ENCODE results near the gene NBEA.
"Not testable (repeated sequence)": the region's sequence is repeated elsewhere in the genome, so short reads cannot be mapped to it uniquely, and the experiment has no call there.

NBEA gene

DNA sequence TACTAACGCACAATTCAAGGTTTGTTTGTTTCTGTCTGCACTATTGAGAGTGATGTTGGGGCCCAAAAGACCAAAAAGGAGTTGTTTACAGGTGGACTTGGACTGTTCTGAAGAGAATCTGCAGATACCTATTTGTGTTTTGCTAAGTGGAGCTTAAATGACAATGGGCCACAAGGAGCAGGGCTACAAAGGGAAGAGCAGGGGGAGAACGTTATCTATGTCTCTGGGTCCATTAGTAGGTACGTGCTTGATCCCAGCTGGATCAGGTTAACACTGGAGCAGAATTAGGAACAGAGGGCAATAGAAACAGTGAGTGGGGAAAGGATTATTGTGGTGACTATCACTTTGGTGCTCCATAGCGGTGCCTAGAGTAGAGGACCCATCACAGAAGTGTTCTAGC lies 22.5 kb downstream of the NBEA start:
- no peak for DNase-seq

DNA sequence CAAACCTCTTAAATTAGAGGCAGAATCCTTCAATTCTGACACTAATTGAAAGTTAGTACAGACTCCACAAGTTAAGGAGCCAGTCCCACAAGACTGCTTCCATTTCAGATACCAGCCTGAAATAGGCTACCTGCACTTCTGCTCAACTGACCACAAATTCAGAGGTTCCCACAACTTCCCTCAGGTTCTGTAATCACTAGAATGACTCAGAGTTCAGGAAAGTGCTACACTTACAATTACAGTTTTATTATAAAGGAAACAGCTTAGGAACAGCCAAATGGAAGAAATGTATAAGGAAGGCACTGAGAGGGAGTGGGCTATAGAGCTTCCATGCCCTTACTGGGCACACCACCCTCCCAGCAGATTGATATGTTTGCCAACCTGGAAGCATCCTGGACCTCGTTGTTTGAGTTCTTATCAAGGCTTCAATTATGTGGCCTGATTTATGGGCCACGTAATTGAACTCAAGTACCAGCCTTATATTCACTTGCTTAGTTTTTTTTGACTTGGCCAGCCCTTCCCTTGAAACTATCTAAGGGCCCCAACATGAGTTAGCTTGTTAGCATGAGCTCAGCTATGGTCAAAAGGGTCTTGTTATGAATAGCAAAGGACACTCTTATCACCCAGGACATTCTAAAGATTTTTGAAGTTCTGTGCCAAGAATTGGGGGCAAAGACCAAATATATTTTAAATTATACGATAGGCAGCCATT lies 25.9 kb downstream of the NBEA start:
- DNase-seq = no peak

DNA sequence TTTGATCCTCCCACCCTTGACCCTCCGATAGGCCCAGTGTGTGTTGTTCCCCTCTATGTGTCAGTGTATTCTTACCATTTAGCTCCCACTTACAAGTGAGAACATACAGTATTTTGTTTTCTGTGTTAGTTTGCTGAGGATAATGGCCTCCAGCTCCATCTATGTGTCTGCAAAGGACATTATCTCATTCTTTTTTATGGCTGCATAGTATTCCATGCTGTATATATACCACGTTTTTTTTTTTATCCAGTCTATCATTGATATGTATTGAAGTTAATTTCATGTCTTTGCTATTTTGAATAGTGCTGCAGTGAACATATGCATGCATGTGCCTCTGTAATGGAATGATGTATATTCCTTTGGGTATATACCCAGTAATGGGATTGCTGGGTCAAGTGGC lies 27.5 kb downstream of the NBEA start:
- not testable (repeated sequence) for DNase-seq

DNA sequence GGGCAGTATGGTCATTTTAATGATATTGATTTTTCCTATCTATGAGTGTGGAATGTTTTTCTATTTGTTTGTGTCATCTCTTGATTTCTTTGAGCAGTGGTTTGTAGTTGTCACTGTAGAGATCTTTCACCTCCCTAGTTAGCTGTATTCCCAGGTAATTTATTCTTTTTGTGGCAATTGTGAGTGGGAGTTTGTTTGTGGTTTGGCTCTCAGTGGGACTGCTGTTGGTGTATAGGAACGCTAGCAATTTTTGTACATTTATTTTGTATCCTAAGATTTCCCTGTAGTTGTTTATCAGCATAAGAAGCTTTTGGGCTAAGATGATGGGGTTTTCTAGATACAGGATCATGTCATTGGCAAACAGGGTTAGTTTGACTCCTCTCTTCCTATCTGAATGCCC lies 28.9 kb downstream of the NBEA start:
- DNase-seq = no peak

DNA sequence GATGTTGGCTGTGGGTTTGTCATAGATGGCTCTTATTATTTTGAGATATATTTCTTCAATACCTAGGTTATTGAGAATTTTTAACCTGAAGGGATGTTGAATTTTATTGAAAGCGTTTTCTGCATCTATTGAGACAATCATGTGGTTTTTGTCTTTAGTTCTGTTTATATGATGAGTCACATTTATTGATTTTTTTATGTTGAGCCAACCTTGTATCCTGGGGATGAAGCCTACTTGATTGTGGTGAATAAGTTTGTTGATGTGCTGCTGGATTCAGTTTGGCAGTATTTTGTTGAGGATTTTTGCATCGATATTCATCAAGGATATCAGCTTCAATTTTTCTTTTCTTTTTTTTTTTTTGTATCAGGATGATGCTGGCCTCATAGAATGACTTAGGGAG lies 29.4 kb downstream of the NBEA start:
- DNase-seq = no peak

DNA sequence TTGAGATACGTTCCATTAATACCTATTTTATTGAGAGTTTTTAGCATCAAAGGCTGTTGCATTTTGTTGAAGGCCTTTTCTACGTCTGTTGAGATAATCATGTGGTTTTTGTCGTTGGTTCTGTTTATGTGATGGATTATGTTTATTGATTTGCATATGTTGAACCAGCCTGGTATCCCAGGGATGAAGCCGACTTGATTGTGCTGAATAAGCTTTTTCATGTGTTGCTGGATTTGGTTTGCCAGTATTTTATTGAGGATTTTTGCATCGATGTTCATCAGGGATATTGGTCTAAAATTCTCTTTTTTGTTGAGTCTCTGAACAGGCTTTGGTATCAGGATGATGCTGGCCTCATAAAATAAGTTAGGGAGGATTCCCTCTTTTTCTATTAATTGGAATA lies 43.1 kb downstream of the NBEA start:
- not testable (repeated sequence) for DNase-seq

DNA sequence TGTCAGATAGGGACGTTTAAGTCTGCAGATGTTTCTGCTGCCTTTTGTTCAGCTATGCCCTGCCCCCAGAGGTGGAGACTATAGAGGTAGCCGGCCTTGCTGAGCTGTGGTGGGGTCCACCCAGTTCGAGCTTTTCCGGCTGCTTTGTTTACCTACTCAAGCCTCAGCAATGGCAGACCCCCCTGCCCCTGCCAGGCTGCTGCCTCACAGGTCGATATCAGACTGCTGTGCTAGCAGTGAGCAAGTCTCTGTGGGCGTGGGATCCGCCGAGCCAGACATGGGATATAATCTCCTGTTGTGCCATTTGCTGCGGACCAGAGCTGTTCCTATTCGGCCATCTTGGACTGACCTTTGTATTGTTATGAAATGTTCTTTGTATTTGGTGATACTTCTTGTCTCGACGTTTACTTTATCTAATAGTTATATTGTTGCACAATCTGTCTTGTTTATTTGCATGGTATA lies 46.3 kb downstream of the NBEA start:
- DNase-seq = no peak

DNA sequence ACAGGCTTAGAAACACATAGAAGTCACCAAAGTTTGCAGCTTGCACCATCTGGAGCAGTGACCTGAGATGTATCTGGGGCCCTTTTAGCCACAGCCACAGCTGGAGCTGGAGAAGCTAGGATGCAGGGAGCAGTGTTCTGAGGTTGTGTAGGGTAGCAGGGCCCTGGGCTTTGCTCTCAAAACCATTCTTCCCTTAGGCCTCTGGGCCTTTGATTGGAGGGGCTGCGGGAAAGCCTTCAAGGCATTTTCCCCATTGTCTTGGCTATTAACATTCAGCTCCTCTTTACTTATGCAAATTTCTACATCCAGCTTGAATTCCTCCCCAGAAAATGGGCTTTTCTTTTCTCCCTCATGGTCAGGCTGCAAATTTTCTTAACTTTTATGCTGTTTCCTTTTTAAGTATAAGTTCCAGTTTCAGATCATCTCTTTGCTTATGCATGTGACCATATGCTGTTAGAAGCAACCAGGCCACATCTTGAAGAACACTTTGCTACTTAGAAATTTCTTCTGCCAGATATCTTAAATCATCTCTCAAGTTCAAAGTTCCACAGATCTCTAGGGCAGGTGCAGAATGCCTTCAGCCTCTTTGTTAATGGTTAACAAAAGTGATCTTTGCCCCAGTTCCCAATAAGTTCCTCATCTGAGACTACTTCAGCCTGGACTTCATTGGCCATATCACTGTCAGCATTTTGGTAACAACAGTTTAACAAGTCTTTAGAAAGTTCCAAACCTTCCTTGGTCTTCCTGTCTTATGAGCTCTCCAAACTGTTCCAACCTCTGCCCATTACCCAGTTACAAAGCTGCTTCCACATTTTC lies 48.5 kb downstream of the NBEA start:
- no peak for DNase-seq

DNA sequence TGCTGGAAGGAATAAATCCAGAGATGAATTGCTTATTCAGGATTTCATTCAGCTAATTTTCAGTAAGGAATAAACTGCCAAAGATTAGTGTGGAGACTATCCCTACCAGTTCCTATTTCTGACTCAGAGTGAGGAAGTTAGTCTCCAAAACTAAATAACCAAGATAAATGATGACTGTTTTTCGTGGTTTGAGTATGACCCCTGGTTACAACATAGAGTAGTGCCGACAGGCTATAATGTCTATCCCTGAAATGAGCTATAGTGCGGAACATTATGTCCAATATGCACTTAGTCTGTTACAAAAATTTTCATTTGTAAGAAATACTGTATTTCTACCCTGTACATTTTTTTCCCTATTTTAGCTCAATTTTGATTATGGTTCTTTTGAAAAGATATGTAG lies 51.4 kb downstream of the NBEA start:
- no peak for DNase-seq

DNA sequence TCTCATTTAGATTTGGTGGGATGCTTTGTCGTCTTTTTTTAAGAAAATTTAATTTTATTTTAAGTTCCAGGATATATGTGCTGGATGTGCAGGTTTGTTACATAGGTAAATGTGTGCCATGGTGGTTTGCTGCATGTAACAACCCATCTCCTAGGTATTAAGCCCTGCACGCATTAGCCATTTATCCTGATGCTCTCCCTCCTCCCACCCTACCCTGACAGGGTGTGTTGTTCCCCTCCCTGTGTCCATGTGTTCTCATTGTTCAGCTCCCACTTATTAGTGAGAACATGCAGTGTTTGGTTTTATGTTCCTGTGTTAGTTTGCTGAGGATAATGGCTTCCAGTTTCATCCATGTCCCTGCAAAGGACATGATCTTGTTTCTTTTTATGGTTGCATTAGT lies 61.7 kb downstream of the NBEA start:
- not testable (repeated sequence) for DNase-seq

DNA sequence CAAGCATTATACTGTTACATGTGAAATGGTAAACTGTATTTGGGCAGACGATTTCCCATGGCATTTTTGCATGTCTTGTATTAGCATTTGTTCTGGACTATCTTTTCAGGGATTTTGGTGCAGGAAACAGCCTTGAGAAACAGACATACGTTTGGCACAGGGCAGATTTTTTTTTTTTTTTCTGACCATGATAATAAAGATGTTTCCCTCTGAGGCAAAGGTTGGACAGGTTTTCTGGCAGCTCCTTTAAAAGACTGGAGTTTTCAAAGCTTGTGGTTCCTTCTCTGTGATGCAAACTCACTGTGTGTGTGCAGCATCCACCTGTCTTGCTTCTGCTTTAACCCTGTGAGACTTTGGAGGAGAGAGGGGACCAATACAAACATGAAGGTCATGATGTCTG lies 63.0 kb downstream of the NBEA start:
- no peak for DNase-seq

DNA sequence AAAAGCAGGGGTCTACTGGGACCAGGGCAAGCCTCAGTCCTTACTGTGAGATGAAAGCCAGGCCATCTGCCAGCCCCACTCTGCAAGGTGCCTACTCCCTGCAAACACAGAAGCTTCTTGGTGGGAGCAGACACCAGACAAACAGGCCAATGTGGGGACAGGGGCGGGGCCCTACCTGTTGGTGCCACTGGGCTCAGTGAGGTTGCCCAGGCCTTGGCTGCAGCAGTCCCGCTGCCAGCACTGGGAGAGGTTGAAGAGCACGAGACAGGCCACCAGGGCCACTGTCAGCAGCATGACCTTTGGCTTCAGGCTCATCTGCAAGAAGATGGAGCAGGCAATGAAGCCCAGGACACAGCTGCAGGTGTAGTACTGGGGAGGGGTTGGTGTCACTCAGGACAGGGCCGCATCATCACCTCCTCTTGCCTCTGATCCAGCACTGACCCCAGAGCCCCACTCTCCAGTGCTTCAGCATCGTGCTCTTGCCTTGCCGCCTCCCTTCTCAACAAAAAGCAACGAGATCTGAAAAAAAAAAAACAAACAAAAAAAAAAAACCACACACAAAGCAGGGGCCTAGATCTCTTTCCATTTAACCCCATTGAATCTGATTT lies 72.6 kb downstream of the NBEA start:
- DNase-seq = no peak

DNA sequence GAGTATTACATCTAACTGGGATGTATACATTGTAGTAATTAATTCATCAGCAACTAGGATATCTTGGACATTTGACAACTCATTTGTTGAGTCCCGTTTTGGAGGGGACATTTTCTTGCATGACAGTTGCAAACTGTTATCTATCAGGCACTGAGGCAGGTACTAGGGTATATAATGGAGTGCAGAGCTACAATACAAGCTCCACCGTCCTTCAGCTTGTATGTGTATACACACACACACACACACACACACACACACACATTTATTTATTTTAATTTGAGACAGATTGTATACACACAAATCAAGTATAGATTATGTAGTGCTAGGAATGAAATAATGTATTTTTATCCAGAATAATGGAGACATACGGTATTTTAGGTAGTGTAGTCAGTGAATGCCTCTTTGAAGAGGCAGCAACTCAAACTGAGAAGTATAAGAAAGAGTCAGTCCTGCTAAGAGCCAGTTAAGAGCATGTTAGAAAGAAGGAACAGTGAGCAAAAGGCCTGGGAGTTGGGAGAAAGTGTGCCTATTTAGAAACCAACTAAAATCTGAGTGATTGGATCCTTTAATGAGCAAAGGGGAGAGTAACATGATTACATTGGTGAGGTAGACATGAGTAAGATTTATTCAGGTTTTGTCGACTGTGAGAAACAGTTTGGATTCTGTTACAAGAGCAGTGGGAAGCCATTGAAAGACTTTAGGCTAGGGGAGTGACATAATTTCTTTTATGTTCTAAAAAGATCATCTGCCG lies 74.5 kb downstream of the NBEA start:
- no peak for DNase-seq

DNA sequence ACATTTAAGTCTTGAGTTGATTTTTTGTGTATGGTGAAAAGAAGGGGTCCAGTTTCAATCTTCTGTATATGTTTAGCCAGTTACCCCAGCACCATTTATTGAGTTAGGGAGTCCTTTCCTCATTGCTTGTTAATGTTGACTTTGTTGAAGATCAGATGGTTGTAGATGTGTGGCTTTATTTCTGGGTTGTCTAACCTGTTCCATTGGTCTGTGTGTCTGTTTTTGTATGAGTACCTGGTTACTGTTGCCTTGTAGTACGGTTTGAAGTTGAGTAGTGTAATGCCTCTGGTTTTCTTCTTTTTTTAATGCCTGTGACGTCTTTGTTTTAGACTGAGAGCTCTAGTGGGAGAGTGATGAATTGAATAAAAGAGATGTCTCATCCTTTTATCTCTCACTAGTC lies 83.2 kb downstream of the NBEA start:
- DNase-seq = no peak

DNA sequence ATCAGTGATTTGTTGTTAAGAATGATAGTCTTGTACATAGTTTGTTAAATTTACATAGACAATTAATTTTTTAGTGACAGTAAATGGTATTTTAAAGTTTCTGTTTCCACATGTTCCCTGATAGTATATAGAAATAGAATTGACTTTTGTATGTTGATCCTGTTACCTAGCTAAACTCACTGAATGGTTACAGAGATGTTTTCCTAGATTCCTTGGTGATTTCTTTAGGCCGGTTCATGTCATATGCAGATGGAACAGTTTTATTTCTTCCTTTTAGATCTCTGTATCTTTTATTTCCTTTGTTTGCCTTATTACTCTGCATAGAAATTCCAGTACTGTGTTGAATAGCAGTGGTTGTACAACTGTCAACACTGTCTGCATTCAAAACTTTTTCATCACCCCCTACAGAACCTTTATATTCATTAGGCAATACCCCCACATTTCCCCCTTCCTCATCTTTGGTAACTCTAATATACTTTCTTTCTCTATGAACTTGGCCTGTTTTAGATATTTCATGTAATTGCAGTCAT lies 86.3 kb downstream of the NBEA start:
- DNase-seq = no peak

DNA sequence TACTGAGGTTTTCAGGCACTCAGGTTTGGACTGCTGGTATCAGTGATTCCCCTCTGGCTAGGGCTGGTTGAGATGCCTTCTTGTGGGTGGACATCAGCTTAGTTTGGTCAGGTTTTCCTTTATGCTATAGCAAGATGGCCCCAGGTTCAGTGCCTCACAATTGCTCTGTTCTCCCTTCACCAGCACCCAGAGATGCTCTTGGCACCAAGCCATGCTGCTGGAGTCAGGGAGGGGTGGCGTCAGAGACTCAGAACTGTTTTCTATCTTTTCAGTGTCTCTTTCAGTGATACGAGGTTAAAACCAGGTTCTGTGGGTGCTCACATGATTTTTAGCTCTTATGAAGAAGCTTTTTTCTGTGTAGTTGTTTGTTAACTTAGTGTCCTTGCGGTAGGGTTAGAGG lies 96.9 kb downstream of the NBEA start:
- DNase-seq = no peak

DNA sequence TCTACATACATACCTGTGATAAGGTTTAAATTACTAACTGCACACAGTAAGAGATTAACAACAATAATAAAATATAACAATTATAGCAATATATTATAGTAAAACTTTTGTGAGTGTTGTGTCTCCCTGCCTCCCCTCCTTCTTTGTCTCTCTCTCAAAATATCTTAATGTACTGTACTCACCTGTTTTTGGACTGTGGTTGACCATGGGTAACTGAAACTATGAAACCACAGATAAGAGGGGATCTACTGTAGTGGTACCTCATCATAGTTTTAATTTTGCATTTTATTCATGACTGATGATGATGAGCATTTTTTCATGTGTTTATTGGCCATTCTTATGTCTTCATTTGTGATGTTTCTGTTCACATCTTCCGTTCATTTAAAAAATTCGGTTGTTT lies 104.5 kb downstream of the NBEA start:
- no peak for DNase-seq

DNA sequence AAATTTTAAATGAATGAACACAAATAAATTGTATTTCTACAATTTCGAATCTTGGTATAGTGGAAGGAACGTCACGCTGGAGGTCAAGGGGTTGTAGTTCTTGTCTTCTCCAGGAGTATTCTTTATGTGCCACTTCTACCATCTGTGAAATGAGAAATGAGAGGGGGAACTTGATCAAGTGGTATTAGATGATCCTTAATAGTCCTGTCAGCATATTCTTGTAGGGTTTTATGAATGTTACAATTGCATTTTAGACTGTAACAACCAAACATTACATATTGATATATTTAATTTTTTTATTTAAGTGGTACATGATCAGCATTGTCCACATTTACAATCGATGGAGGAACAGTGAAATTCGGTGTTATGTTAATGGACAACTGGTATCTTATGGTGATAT lies 113.6 kb downstream of the NBEA start:
- DNase-seq = no peak

DNA sequence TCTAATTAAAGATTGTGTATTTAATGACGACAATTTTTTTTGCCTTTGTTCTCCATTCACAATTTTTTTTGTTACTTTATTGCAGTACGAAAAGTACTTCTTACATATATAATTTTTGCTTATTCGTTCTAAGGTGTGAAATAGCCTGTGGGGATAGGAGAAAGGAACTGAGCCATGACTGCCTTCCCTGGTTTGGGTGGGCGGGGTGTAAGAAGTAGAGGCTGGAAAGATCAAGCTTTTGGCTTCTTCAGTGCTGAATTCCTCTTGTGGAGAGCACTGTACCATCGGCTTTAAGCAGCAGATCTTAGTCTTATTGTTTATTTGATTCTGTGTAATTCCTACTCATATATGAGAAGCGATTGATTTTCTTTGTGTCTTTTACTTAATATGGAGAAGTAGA lies 115.8 kb downstream of the NBEA start:
- no peak for DNase-seq

DNA sequence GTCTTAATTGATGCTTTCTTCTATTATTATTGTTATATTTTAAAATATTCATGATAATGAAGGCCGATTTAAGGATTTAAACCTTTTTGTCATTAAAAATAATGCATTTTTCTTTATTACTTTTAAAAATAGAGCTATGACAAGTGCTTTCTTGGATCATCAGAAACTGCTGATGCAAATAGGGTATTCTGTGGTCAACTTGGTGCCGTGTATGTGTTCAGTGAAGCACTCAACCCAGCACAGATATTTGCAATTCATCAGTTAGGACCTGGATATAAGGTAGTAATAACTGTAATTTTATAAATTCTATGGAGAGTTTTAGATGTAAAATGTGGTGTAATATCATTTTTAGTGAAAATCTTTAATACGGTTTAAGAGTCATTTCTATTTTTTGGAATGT lies 116.5 kb downstream of the NBEA start:
- DNase-seq = not testable (repeated sequence)

DNA sequence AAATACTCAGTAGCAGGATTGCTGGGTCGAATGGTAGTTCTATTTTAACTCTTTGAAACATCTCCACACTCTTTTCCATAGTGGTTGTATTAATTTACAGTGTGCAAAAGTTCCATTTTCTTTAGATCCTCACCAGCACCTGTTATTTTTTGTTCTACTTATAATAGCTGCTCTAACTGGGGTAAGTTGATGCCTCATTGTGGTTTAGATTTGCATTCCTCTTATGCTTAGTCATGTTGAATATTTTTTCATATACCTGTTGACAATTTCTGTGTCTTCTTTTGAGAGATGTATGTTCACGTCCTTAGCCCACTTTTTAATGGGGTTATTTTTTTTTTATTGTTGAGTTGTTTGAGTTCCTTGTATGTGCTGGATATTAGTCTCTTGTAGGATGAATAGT lies 144.6 kb downstream of the NBEA start:
- DNase-seq = no peak

DNA sequence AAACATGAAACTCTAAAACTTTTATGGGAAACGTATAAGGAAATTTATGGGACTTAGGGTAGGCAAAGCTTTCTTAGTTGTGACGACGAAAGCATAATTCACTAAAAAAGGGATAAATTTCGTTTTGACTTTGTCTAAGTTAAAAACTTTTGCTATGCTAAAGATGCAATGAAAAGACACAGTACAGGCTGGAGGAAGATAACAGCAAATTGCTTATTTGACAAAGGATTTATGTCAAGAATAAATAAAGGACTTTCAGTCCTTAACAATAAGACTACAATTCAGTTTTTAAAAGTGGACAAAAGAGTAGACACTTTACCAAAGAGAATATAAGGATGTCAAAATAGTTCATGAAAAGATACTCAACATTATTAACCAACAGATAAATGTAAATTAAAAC lies 150.2 kb downstream of the NBEA start:
- no peak for DNase-seq

DNA sequence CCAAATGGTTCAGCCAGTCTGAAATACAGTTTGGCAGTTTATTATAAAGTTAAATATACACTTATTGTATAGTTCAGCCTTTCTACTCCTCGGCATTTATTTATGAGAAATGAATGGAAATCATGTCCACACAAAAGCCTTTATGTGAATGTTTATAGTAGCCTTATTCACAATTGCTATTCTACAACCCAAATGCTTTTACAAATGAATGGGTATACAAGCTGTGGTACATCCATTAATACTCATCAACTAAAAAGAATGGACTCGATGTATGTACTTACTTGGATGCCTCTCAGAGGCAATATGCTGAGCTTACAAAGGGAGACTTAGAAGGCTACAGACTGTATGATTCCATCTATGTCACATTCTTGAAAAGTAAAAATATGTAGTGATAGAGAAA lies 150.7 kb downstream of the NBEA start:
- DNase-seq = no peak

All from activated CD4-positive, alpha-beta T cell treated with anti-CD3 and anti-CD28 coated beads, Interleukin-2, amount 50 U/mL, for 4 hours (primary cell).